Heart left ventricle (tissue), 16 donors: ENCODE data around the gene C15orf39. TPM values are rescaled to one million over a fixed set of nuclear protein-coding genes. Genes with fewer than 3 reads are reported as not detected.

Experiments
- ATAC-seq, 4 donors: fragments of 200-7000 bp; cut with Tn5 transposase; one replicate each; pipeline ENCODE4 v1.9.1; 2020 to 2022; ENCODE audit warnings: moderate library complexity in 4 of 4, mild to moderate bottlenecking in 3 of 4, moderate number of reproducible peaks in 1 of 4
- DNase-seq, 5 donors: peaks; one replicate each; pipeline ENCODE4 v3.0.0-alpha.2; 2020
- H3K27ac ChIP-seq, 12 donors: fragments of 200-600 bp; sonication (generic) in 4 of 12; one replicate each; pipeline versions ENCODE4 v1.5.0 to v1.8.0; 2016 to 2022; ENCODE audit warnings: mild to moderate bottlenecking in 2 of 12
- H3K27me3 ChIP-seq, 9 donors: fragments of 200-600 bp; sonication (generic) in 2 of 9; one replicate each; pipeline versions ENCODE4 v1.5.1 to v1.8.0; 2016 to 2022; ENCODE audit warnings: mild to moderate bottlenecking in 3 of 9
- H3K36me3 ChIP-seq, 9 donors: fragments of 200-600 bp; sonication (generic) in 2 of 9; one replicate each; pipeline versions ENCODE4 v1.5.0 to v1.8.0; 2018 to 2022; ENCODE audit warnings: mild to moderate bottlenecking in 2 of 9
- H3K4me1 ChIP-seq, 12 donors: fragments of 200-600 bp; sonication (generic) in 4 of 12; one replicate each; pipeline versions ENCODE4 v1.5.0 to v1.8.0; 2016 to 2022; ENCODE audit warnings: mild to moderate bottlenecking in 3 of 12
- H3K4me3 ChIP-seq, 12 donors: fragments of 200-600 bp; sonication (generic) in 4 of 12; one replicate each; pipeline versions ENCODE4 v1.5.0 to v1.8.0; 2017 to 2022; ENCODE audit warnings: mild to moderate bottlenecking in 9 of 12, moderate library complexity in 4 of 12
- H3K9me3 ChIP-seq, 12 donors: fragments of 200-600 bp; sonication (generic) in 4 of 12; one replicate each; pipeline versions ENCODE4 v1.5.0 to v1.8.0; 2016 to 2022; ENCODE audit warnings: mild to moderate bottlenecking in 1 of 12
- CTCF ChIP-seq, 12 donors: fragments of 200-600 bp; sonication (generic) in 4 of 12; IDR thresholded peaks; one replicate each; pipeline versions ENCODE4 v1.5.0 to v1.8.0; 2018 to 2022; ENCODE audit warnings: antibody characterized with exemption in 12 of 12, mild to moderate bottlenecking in 5 of 12
- POLR2A ChIP-seq, 2 donors: fragments of 450-650 bp; IDR thresholded peaks; one replicate each; pipeline ENCODE4 v1.6.1; 2017; ENCODE audit warnings: antibody characterized with exemption in 2 of 2, mild to moderate bottlenecking in 2 of 2, moderate library complexity in 2 of 2
- WGBS, 4 donors: extraction: QIAGEN DNeasy Blood & Tissue Kit in 2 of 4; methylation state at CpG; one replicate each; pipeline versions ENCODE4 v1.1.5 to v1.1.7; 2013 to 2018; 5-methylcytosine and 5-hydroxymethylcytosine counted together
- intact Hi-C, 10 donors: fragments of 100-400 bp; cut with DNase I; formaldehyde crosslinking; loops; one replicate each; pipeline versions ENCODE4 v1.11.1 to v1.14.2; 2022
- polyA plus RNA-seq, 2 donors: library from polyadenylated mRNA; stranded (reverse); fragments of 200-250 nt; gene quantifications; one replicate each; pipeline ENCODE4 v1.2.3, GENCODE V29; 2013
- total RNA-seq, 9 donors: library from RNA; depleted of rRNA in 2 of 9; stranded (reverse); fragments of >200 nt in 2 of 9; fragmentation: NEBNext Ultra II Directional in 3 of 9; extraction: Animal tissue kit (Norgen Biotek cat#: 25700) in 3 of 9; gene quantifications; one replicate each; pipeline versions ENCODE4 v1.1.0 to v1.2.4, GENCODE V29; 2016 to 2023
- donor health status: ischemic (EF 13 %, LVEDD 7.1; RV severe dilation, severe dysfunction).
- donor health status: healthy with polysubstance abuse.
- donor health status: DM: no; HTN: yes; CAD: no.
- donor health status: DM: no; HTN: no; CAD: no.
- donor health status: ischemic (EF 25% LVEDD 6.9; RV normal size, moderate dysfunction).
- donor health status: ischemic (EF 25% LVEDD 5.7; RV mildly dilated, moderate dysfunction).
- donor health status: healthy.
- donor health status: DM: yes; HTN: yes; CAD: no.
- donor health status: ischemic (EF 35%, LVEDD 5.7; RV mildly dilated, moderate dysfunction).
- donor health status: nonischemic (EF 11% LVEDD 7.7; RV severe dilation, severe dysfunction).
- donor health status: DM: yes; HTN: yes; CAD: no.
- donor health status: PGD.
- donor health status: ischemic (EF 29% LVEDD 5.4; RV normal size, mild dysfunction).
- donor health status: nonischemic (EF 23%, LVEDD 6.1; RV moderate dilation, normal function).

C15orf39 gene
- total and polyA plus RNA-seq, 11 donors: 6.5 to 26.1 (median 13.6) TPM

DNA sequence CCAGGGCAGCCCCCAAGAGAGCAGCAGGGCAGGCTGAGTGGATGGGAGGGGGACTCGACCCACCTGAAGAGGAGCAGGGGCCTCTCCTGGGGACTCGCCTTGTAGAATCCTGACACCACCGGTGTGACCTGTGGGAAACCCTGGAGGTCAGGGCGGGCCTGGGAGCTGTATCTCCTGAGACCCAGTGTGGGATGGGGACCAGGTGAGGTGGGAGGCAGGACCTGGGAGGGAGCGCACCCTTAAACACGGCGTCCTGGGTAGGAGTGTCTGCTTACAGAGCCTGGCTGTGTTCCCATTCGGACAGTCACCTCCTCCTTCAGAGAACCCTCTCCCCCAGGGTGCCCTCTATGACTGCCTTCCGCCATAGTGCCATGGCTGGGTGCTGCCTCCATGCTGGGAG lies 27.1 kb downstream of the C15orf39 start:
- ATAC-seq: no peak
- Histone ChIP-seq H3K36me3 (no peaks in the 10 kb centered on the region), H3K4me1 (peaks cover 0 to 8% (median 0%) of the 10 kb centered on the region in 12 donors), H3K27me3 (peaks cover 0 to 3% (median 0%) of the 10 kb centered on the region in 9 donors), H3K4me3 (no peak overlapping the region), H3K27ac (no peak overlapping the region), H3K9me3 (no peaks in the 10 kb centered on the region)
- 90 to 94% (median 92%) methylated on average over 4 to 9 of the region's 9 CpGs for WGBS, 4 donors
- TF ChIP-seq POLR2A (IDR thresholded peaks at IDR 0.05) (no peak), CTCF (IDR thresholded peaks at IDR 0.05) (no peak)
- peak in 2 of 5 donors; percentile 11 to 54 for DNase-seq
- intact Hi-C loops: no loop called here

- peak in 1 of 5 donors; percentile 13 for DNase-seq
- H3K4me3 ChIP-seq: no peak overlapping the region
- peaks cover 0 to 8% (median 0%) of the 10 kb centered on the region in 12 donors for H3K4me1 ChIP-seq
- H3K27me3 ChIP-seq: peaks cover 0 to 10% (median 0%) of the 10 kb centered on the region in 9 donors
- 85 to 97% (median 91%) methylated on average over 13 to 21 of the region's 21 CpGs for WGBS, 4 donors
- H3K27ac ChIP-seq: no peak overlapping the region
- no peaks in the 10 kb centered on the region for H3K9me3 ChIP-seq
- intact Hi-C loops: loop anchor here in 4 of 10 donors (10.0 kb wide), 2 partner anchors 85 to 95 kb away; no protein-coding TSS in a partner anchor
- no peak for ATAC-seq
- no peak for TF ChIP-seq POLR2A (IDR thresholded peaks at IDR 0.05)
- TF ChIP-seq CTCF (IDR thresholded peaks at IDR 0.05): no peak
- H3K36me3 ChIP-seq: no peaks in the 10 kb centered on the region
Observed at GRCh38 chr15:75229191-75230015, 27.7 kb downstream of the C15orf39 start.

GRCh38 chr15:75230016-75230343 lies 28.3 kb downstream of the C15orf39 start:
- DNase-seq: no peak
- Histone ChIP-seq H3K27me3 (peaks cover 0 to 11% (median 0%) of the 10 kb centered on the region in 9 donors), H3K36me3 (no peaks in the 10 kb centered on the region), H3K4me1 (peaks cover 0 to 8% (median 0%) of the 10 kb centered on the region in 12 donors), H3K4me3 (no peak overlapping the region), H3K9me3 (no peaks in the 10 kb centered on the region), H3K27ac (no peak overlapping the region)
- intact Hi-C loops: loop anchor here in 4 of 10 donors (10.0 kb wide), 2 partner anchors 85 to 95 kb away; no protein-coding TSS in a partner anchor
- TF ChIP-seq CTCF (IDR thresholded peaks at IDR 0.05): no peak
- TF ChIP-seq POLR2A (IDR thresholded peaks at IDR 0.05): no peak
- ATAC-seq: no peak
- WGBS, 4 donors: 83 to 93% (median 86%) methylated on average over 1 to 2 of the region's 2 CpGs

DNA sequence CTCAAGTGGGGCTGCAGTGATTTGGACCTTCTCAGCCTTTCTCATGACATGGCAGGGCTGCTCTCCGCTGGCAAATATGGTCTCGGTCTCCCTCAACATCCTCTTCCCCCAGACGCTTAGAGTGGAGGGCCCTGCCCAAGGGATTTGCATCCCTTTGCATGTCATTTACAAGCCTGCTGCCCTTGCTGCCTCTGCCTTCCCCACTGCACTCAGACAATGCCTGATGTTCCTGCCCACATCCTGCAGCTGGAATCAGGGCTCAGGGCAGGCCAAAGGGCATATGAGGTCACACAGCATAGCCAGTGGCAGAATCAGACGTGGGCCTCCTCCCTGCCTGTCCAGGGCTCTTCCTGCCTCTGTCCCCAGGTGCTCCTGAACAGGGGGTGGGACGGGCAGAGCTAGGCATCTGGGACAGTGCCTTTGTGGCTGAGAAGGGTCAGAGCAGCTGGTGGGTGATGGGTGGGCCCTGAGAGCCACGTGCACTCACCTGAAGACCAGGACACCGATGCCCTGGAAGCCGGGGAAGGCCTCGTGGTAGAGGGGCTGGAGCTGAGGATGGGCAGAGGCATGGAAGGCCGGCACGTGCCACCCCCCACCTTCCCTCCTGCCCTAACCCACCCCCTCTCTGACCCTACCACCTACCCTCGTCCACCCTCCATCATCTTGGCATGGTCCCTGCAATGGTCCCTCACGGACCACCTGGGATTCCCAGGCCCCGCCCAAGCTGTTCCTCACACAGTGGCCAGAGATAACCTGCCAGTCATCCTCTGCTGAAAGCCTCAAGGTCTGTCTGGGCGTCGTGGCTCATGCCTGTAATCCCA lies 29.1 kb downstream of the C15orf39 start:
- ATAC-seq (no peak), DNase-seq (no peak)
- 76 to 80% (median 79%) methylated on average over 9 to 16 of the region's 16 CpGs for WGBS, 4 donors
- H3K4me3 ChIP-seq: no peak overlapping the region
- peaks cover 0 to 11% (median 0%) of the 10 kb centered on the region in 9 donors for H3K27me3 ChIP-seq
- H3K9me3 ChIP-seq: no peaks in the 10 kb centered on the region
- TF ChIP-seq CTCF (IDR thresholded peaks at IDR 0.05) (no peak), POLR2A (IDR thresholded peaks at IDR 0.05) (no peak)
- no peak overlapping the region for H3K27ac ChIP-seq
- intact Hi-C loops: loop anchor here in 4 of 10 donors (10.0 kb wide), 2 partner anchors 84 to 94 kb away; no protein-coding TSS in a partner anchor
- H3K4me1 ChIP-seq: peaks cover 0 to 8% (median 0%) of the 10 kb centered on the region in 12 donors
- no peaks in the 10 kb centered on the region for H3K36me3 ChIP-seq
